Measurements from ENCODE around the gene TFDP2.

- TF ChIP-seq CTCF (IDR thresholded peaks at IDR 0.05; ENCODE audit: low read depth, low read length) (no peak), POLR2A (IDR thresholded peaks at IDR 0.05; ENCODE audit: extremely low read depth, insufficient read length) (no peak), MAX (IDR thresholded peaks at IDR 0.05; ENCODE audit: low read depth, low read length) (no peak)
These were observed 239.9 kb downstream of the TFDP2 start for GRCh38 chr3:141909408-141909807.

Data from NB4 (cell line).